ENCODE results near the gene SARS2. TPM values are rescaled to one million over a fixed set of nuclear protein-coding genes. Genes with fewer than 3 reads are reported as not detected.
"Not testable (repeated sequence)": the region's sequence is repeated elsewhere in the genome, so short reads cannot be mapped to it uniquely, and the experiment has no call there.

Gene SARS2
- total RNA-seq, 5 donors from 2014 or later (not counting 1 experiment from before 2014, with no cell fraction given): 22.0 to 33.5 (median 26.0) TPM

DNA sequence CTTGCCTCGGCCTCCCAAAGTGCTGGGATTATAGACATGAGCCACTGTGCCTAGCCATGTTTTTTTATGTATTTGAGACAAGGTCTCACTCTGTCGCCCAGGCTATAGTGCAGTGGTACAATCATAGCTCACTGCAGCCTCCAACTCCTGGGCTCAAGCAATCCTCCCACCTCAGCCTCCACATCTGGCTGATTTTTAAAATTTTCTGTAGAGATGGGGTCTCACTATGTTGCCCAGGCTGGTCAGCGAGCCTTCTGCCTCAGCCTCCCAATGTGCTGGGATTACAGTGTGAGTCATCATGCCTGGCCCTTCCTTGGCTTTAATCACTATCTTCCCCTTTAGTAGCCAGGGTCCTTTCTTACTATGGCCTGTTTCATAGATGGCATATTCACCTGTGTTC, 45.9 kb downstream of the SARS2 start:
- H3K4me3 ChIP-seq (ENCODE audit: control insufficient read depth in 1 of 2, extremely low read depth in 1 of 2, low read length in 1 of 2); H3K27ac ChIP-seq (ENCODE audit: low read length); ATAC-seq (replicated peaks in 1 of 4); H3K27me3 Mint-ChIP-seq; H3K27me3 ChIP-seq (replicated peaks in 1 of 2; ENCODE audit: control insufficient read depth in 2 of 2, extremely low read depth in 1 of 2, insufficient read depth in 2 of 2, low read length in 1 of 2); H3K4me3 Mint-ChIP-seq; H3K27ac Mint-ChIP-seq; H3K9me3 ChIP-seq; DNase-seq; H3K9me3 Mint-ChIP-seq: not testable (repeated sequence)
- Mint-ChIP-seq H3K36me3 (peaks cover 15% of the 10 kb centered on the region), H3K4me1 (peaks cover 0 to 19% (median 17%) of the 10 kb centered on the region in 3 donors)
- Histone ChIP-seq H3K4me1 (ENCODE audit: control insufficient read depth in 1 of 2, extremely low read depth in 1 of 2, insufficient read depth in 2 of 2, low read length in 2 of 2) (peaks cover 0 to 22% of the 10 kb centered on the region in 2 experiments), H3K36me3 (ENCODE audit: control insufficient read depth in 2 of 2, extremely low read depth in 1 of 2, insufficient read depth in 1 of 2, low read length in 1 of 2) (peaks cover 12 to 35% of the 10 kb centered on the region in 2 donors)
- CTCF ChIA-PET: interaction anchor here in 1 of 2 donors (0.6 kb wide), 1 partner anchor 482 kb away, joined by 3 read pairs; the partner anchor contains the start of gene FAM98C
- POLR2A ChIA-PET: interaction anchor here in 1 of 2 donors (0.7 kb wide), 1 partner anchor 41 kb away, joined by 7 read pairs; no protein-coding TSS in a partner anchor
- 100% methylated on average over 1 of the region's 3 CpGs for WGBS (ENCODE audit: insufficient coverage)

DNA sequence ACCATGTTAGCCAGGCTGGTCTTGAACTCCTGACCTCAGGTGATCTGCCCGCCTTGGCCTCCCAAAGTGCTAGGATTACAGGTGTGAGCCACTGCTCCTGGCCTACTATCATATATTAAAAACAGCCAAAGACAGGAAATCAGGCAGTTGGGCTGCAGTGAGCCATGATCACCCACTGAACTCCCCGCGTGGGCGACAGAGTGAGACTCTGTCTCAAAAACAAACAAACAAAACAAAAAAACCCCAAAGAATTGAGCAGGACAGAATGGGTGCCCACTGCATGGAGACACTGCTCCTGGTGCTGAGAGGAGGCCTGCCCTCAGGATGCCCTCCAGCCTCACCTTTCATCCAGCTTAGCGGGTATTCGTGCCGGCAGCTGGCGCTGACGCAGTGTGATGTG, 47.3 kb downstream of the SARS2 start:
- POLR2A ChIA-PET: interaction anchor here in 1 of 2 donors (1.2 kb wide), 1 partner anchor 41 kb away, joined by 3 read pairs; no protein-coding TSS in a partner anchor
- WGBS (ENCODE audit: insufficient coverage): no CpG with 5 or more reads among the region's 9 CpGs
- peaks cover 8 to 31% (median 25%) of the 10 kb centered on the region in 3 donors for H3K4me1 Mint-ChIP-seq
- Histone ChIP-seq H3K27me3 (replicated peaks in 1 of 2; ENCODE audit: control insufficient read depth in 2 of 2, extremely low read depth in 1 of 2, insufficient read depth in 2 of 2, low read length in 1 of 2) (no peaks in the 10 kb centered on the region), H3K27ac (ENCODE audit: low read length) (no peak overlapping the region), H3K4me3 (ENCODE audit: control insufficient read depth in 1 of 2, extremely low read depth in 1 of 2, low read length in 1 of 2) (no peak overlapping the region), H3K36me3 (ENCODE audit: control insufficient read depth in 2 of 2, extremely low read depth in 1 of 2, insufficient read depth in 1 of 2, low read length in 1 of 2) (peaks cover 0 to 21% of the 10 kb centered on the region in 2 donors), H3K4me1 (ENCODE audit: control insufficient read depth in 1 of 2, extremely low read depth in 1 of 2, insufficient read depth in 2 of 2, low read length in 2 of 2) (peaks cover 7 to 37% of the 10 kb centered on the region in 2 experiments), H3K9me3 (no peaks in the 10 kb centered on the region)
- CTCF ChIA-PET: no interaction called here
- peak overlapping the region; percentile 39 to 48 for H3K27ac Mint-ChIP-seq
- H3K9me3 Mint-ChIP-seq: no peaks in the 10 kb centered on the region
- DNase-seq: no peak
- no peak for ATAC-seq (replicated peaks in 1 of 4)
- no peak overlapping the region for H3K4me3 Mint-ChIP-seq
- peaks cover 11% of the 10 kb centered on the region for H3K36me3 Mint-ChIP-seq
- no peaks in the 10 kb centered on the region for H3K27me3 Mint-ChIP-seq

DNA sequence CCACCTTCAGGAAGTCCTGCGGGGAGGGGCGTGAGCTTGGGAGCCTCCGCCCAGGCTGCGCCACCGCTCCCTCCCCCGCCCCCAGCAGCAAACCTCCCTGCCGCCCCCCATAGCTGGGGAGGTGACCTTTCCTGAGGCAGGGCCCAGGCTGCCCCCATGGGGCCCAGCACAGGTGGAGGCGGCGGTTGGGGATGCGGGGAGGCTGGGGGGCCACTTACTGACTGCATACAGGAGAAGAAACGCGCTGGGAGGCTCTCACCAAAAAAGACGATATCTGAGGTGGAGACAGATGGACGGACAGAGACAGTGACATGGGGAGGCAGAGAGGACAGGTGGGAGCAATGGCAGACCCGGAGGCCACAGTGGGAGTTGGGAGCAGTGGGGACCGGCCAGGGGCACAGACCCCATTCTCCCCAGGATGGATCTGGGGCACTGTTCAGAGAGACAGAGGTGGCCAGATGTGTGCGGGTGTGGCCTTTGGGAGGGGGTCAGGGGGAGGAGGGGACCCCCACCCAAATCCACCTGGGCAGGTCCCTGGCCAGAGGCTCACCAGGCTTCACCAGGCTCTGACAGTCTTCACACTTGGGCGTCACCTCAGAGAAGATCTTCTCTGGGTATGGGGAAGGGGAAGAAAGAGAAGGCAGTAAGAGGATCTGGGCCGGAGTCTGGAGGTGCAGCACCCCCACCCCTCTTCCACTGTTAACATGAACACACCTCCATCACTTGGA, 49.5 kb downstream of the SARS2 start:
- no peak for ATAC-seq (replicated peaks in 1 of 4)
- Mint-ChIP-seq H3K4me1 (peaks cover 26 to 45% (median 36%) of the 10 kb centered on the region in 3 donors), H3K27me3 (no peaks in the 10 kb centered on the region), H3K9me3 (no peaks in the 10 kb centered on the region), H3K36me3 (peaks cover 11% of the 10 kb centered on the region), H3K4me3 (no peak overlapping the region), H3K27ac (peak overlapping the region; percentile 76 to 84)
- Histone ChIP-seq H3K4me1 (ENCODE audit: control insufficient read depth in 1 of 2, extremely low read depth in 1 of 2, insufficient read depth in 2 of 2, low read length in 2 of 2) (peaks cover 7 to 49% of the 10 kb centered on the region in 2 experiments), H3K9me3 (no peaks in the 10 kb centered on the region), H3K4me3 (ENCODE audit: control insufficient read depth in 1 of 2, extremely low read depth in 1 of 2, low read length in 1 of 2) (no peak overlapping the region), H3K36me3 (ENCODE audit: control insufficient read depth in 2 of 2, extremely low read depth in 1 of 2, insufficient read depth in 1 of 2, low read length in 1 of 2) (peaks cover 2 to 23% of the 10 kb centered on the region in 2 donors), H3K27ac (ENCODE audit: low read length) (peak overlapping the region; percentile 94), H3K27me3 (replicated peaks in 1 of 2; ENCODE audit: control insufficient read depth in 2 of 2, extremely low read depth in 1 of 2, insufficient read depth in 2 of 2, low read length in 1 of 2) (no peaks in the 10 kb centered on the region)
- ChIA-PET POLR2A (no interaction called here), CTCF (interaction anchor here in 1 of 2 donors (1.0 kb wide), 1 partner anchor 478 kb away, joined by 3 read pairs; the partner anchor contains the start of gene FAM98C)
- DNase-seq: no peak
- 94% methylated on average over 15 of the region's 19 CpGs for WGBS (ENCODE audit: insufficient coverage)

DNA sequence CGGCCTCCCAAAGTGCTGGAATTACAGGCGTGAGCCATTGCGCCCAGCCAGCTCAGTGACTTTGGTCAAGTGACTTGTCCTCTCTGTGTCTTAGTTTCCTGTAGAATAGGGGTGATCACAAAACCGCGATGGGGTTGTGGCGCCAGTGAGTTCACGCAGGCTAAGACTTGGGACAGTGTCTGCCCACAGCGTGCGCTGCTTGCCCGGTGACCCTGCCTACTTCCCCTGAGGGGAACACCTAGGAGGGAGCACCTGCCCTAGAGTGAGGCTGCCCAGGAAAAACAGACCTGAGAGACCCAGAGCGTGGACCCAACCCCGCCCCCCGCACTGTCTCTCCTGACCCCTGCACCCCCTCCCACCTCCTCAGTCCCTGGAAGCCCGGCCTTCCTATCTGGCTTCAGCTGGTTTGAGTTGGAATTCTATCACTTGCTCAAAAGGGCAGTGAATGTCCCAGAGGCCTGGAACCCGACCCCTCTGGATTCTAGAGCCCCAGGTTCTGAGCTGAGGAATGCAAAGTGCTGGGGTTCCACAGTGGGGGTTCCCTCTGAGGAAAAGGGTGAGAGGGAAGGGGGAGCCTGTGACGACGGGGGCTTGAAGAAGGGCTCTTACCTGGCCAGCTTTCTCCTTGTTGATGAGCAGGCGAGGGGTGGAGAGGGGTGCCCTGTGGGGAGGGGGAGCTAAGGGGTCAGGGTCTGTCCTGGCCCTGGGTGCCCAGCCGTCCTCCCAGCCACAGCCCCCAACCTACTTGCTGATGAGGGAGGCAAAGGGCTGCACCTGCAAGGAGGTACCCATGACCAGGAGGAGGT, 50.3 kb downstream of the SARS2 start:
- peaks cover 7 to 49% of the 10 kb centered on the region in 2 experiments for H3K4me1 ChIP-seq (ENCODE audit: control insufficient read depth in 1 of 2, extremely low read depth in 1 of 2, insufficient read depth in 2 of 2, low read length in 2 of 2)
- no peaks in the 10 kb centered on the region for H3K27me3 ChIP-seq (replicated peaks in 1 of 2; ENCODE audit: control insufficient read depth in 2 of 2, extremely low read depth in 1 of 2, insufficient read depth in 2 of 2, low read length in 1 of 2)
- Mint-ChIP-seq H3K9me3 (no peaks in the 10 kb centered on the region), H3K4me3 (peak overlapping the region in 2 of 3 donors; percentile 37 to 46), H3K27me3 (no peaks in the 10 kb centered on the region), H3K27ac (peak overlapping the region; percentile 84 to 98), H3K4me1 (peaks cover 32 to 46% (median 36%) of the 10 kb centered on the region in 3 donors), H3K36me3 (peaks cover 11% of the 10 kb centered on the region)
- no peaks in the 10 kb centered on the region for H3K9me3 ChIP-seq
- no peak overlapping the region for H3K4me3 ChIP-seq (ENCODE audit: control insufficient read depth in 1 of 2, extremely low read depth in 1 of 2, low read length in 1 of 2)
- ATAC-seq (replicated peaks in 1 of 4): no peak
- POLR2A ChIA-PET: no interaction called here
- CTCF ChIA-PET: interaction anchor here (0.6 to 1.0 kb wide), 2 partner anchors 478 to 615 kb away, joined by 3 to 6 read pairs; partner anchors contain the start of gene FAM98C (in 1 of the 2)
- peaks cover 3 to 26% of the 10 kb centered on the region in 2 donors for H3K36me3 ChIP-seq (ENCODE audit: control insufficient read depth in 2 of 2, extremely low read depth in 1 of 2, insufficient read depth in 1 of 2, low read length in 1 of 2)
- DNase-seq: no peak
- peak overlapping the region; percentile 94 for H3K27ac ChIP-seq (ENCODE audit: low read length)
- 97% methylated on average over 18 of the region's 19 CpGs for WGBS (ENCODE audit: insufficient coverage)

DNA sequence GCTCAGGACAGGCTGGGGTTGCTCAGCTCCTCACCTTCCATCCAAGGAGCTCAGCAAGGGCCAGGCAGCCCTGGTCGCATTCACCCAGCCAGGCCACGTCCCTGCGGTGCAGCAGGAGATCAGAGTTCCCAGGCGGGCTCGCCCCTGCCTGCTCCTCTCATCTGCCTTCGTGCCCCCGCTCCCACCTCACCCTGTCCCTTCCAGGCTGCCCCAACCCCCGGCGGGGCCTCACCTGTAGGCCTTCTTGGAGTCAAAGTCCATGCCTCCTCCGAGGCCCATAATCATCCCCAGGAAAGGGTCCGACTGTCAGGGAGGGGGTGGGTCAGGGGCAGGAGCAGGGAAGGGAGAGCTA, 51.2 kb downstream of the SARS2 start:
- WGBS (ENCODE audit: insufficient coverage): 100% methylated on average over 1 of the region's 11 CpGs

More for the DNA sequence above, 51.2 kb downstream of the SARS2 start:
- Histone ChIP-seq H3K4me1 (ENCODE audit: control insufficient read depth in 1 of 2, extremely low read depth in 1 of 2, insufficient read depth in 2 of 2, low read length in 2 of 2) (peaks cover 7 to 49% of the 10 kb centered on the region in 2 experiments), H3K9me3 (no peaks in the 10 kb centered on the region), H3K4me3 (ENCODE audit: control insufficient read depth in 1 of 2, extremely low read depth in 1 of 2, low read length in 1 of 2) (no peak overlapping the region), H3K36me3 (ENCODE audit: control insufficient read depth in 2 of 2, extremely low read depth in 1 of 2, insufficient read depth in 1 of 2, low read length in 1 of 2) (peaks cover 3 to 28% of the 10 kb centered on the region in 2 donors), H3K27me3 (replicated peaks in 1 of 2; ENCODE audit: control insufficient read depth in 2 of 2, extremely low read depth in 1 of 2, insufficient read depth in 2 of 2, low read length in 1 of 2) (no peaks in the 10 kb centered on the region), H3K27ac (ENCODE audit: low read length) (peak overlapping the region; percentile 94)
- ChIA-PET POLR2A (interaction anchor here (0.6 kb wide), 2 partner anchors 47 to 80 kb away, joined by 3 read pairs; no protein-coding TSS in a partner anchor), CTCF (interaction anchor here (0.6 to 0.7 kb wide), 3 partner anchors 37 to 616 kb away, joined by 4 to 6 read pairs (median 5); no protein-coding TSS in a partner anchor)
- ATAC-seq (replicated peaks in 1 of 4) (no peak), DNase-seq (no peak)
- H3K9me3 Mint-ChIP-seq: no peaks in the 10 kb centered on the region
- H3K27ac Mint-ChIP-seq: peak overlapping the region; percentile 98 to 99
- peaks cover 11% of the 10 kb centered on the region for H3K36me3 Mint-ChIP-seq
- H3K27me3 Mint-ChIP-seq: no peaks in the 10 kb centered on the region
- H3K4me3 Mint-ChIP-seq: peak overlapping the region in 1 of 3 donors; percentile 46
- H3K4me1 Mint-ChIP-seq: peaks cover 32 to 46% (median 36%) of the 10 kb centered on the region in 3 donors

All from T-cell (primary cell).